NCI-H82 treated with DMSO at 0.1 percent for 48 hours (cell line): ENCODE results near the gene GRK3.
"Not testable (repeated sequence)": the region's sequence is repeated elsewhere in the genome, so short reads cannot be mapped to it uniquely, and the experiment has no call there.

Experiments used
- DNase-seq: peaks from one replicate; lab custom pipeline; 2025; ENCODE audit not compliant: unreplicated experiment; lab: John Stamatoyannopoulos, UW

Gene GRK3

GRCh38 chr22:25570486-25570885 lies 6.0 kb downstream of the GRK3 start:
- DNase-seq = no peak

GRCh38 chr22:25571969-25572707 lies 7.7 kb downstream of the GRK3 start:
- DNase-seq = not testable (repeated sequence)

- no peak for DNase-seq
Observed at GRCh38 chr22:25572708-25573171, 8.3 kb downstream of the GRK3 start.

- DNase-seq = no peak
Observed at GRCh38 chr22:25573841-25574240, 9.4 kb downstream of the GRK3 start.

GRCh38 chr22:25574736-25575135 lies 10.3 kb downstream of the GRK3 start:
- no peak for DNase-seq

- not testable (repeated sequence) for DNase-seq
Observed at GRCh38 chr22:25575674-25576392, 11.4 kb downstream of the GRK3 start.

GRCh38 chr22:25581452-25581851 lies 17.0 kb downstream of the GRK3 start:
- not testable (repeated sequence) for DNase-seq

- no peak for DNase-seq
Observed at GRCh38 chr22:25582946-25583345, 18.5 kb downstream of the GRK3 start.

- not testable (repeated sequence) for DNase-seq
Observed at GRCh38 chr22:25584993-25585392, 20.5 kb downstream of the GRK3 start.

GRCh38 chr22:25589664-25590063 lies 25.2 kb downstream of the GRK3 start:
- not testable (repeated sequence) for DNase-seq

- DNase-seq = not testable (repeated sequence)
Observed at GRCh38 chr22:25593323-25593722, 28.8 kb downstream of the GRK3 start.

- DNase-seq = no peak
Observed at GRCh38 chr22:25598609-25599008, 34.1 kb downstream of the GRK3 start.

GRCh38 chr22:25602445-25602844 lies 38.0 kb downstream of the GRK3 start:
- no peak for DNase-seq

- no peak for DNase-seq
Observed at GRCh38 chr22:25602916-25603315, 38.4 kb downstream of the GRK3 start.

GRCh38 chr22:25605146-25605545 lies 40.7 kb downstream of the GRK3 start:
- not testable (repeated sequence) for DNase-seq

GRCh38 chr22:25605565-25605964 lies 41.1 kb downstream of the GRK3 start:
- DNase-seq = not testable (repeated sequence)

- not testable (repeated sequence) for DNase-seq
Observed at GRCh38 chr22:25611284-25611683, 46.8 kb downstream of the GRK3 start.

GRCh38 chr22:25613131-25613530 lies 48.7 kb downstream of the GRK3 start:
- not testable (repeated sequence) for DNase-seq

GRCh38 chr22:25613558-25613957 lies 49.1 kb downstream of the GRK3 start:
- not testable (repeated sequence) for DNase-seq

- not testable (repeated sequence) for DNase-seq
Observed at GRCh38 chr22:25614791-25615190, 50.3 kb downstream of the GRK3 start.

- no peak for DNase-seq
Observed at GRCh38 chr22:25621986-25622385, 57.5 kb downstream of the GRK3 start.

GRCh38 chr22:25623310-25623734 lies 58.8 kb downstream of the GRK3 start:
- no peak for DNase-seq
